GM06990 (cell line): ENCODE data around the gene LRCH3.

ENCODE experiments used
- DNase-seq: peaks from one replicate; pipeline ENCODE4 v3.0.0-alpha.2; 2011; ENCODE audit not compliant: insufficient read length; ENCODE audit errors: extremely low read depth
- H3K27me3 ChIP-seq: replicated peaks from 2 replicates; pipeline ENCODE4 v1.6.0; 2011; ENCODE audit warnings: low read length; ENCODE audit not compliant: control insufficient read depth, insufficient read depth
- H3K36me3 ChIP-seq: 2 replicates; pipeline ENCODE4 v1.5.1; 2011; ENCODE audit warnings: low read length; ENCODE audit not compliant: control insufficient read depth, insufficient read depth
- H3K4me3 ChIP-seq: replicated peaks from 2 replicates; pipeline ENCODE4 v1.5.1; 2011; ENCODE audit warnings: low read depth, mild to moderate bottlenecking, control low read depth, low read length
- TF ChIP-seq, protein P1 (sequence below): IDR thresholded peaks from 2 replicates; pipeline ENCODE4 v1.5.1; 2011; ENCODE audit warnings: low read length, control low read depth, mild to moderate bottlenecking, inconsistent platforms; ENCODE audit not compliant: insufficient read depth, poor library complexity, severe bottlenecking

Gene LRCH3

GRCh38 chr3:197784019-197784585 lies 7.0 kb upstream of the LRCH3 start:
- no peak for DNase-seq
- peaks cover 8% of the 10 kb centered on the region for H3K36me3 ChIP-seq
- TF ChIP-seq, protein P1, sequence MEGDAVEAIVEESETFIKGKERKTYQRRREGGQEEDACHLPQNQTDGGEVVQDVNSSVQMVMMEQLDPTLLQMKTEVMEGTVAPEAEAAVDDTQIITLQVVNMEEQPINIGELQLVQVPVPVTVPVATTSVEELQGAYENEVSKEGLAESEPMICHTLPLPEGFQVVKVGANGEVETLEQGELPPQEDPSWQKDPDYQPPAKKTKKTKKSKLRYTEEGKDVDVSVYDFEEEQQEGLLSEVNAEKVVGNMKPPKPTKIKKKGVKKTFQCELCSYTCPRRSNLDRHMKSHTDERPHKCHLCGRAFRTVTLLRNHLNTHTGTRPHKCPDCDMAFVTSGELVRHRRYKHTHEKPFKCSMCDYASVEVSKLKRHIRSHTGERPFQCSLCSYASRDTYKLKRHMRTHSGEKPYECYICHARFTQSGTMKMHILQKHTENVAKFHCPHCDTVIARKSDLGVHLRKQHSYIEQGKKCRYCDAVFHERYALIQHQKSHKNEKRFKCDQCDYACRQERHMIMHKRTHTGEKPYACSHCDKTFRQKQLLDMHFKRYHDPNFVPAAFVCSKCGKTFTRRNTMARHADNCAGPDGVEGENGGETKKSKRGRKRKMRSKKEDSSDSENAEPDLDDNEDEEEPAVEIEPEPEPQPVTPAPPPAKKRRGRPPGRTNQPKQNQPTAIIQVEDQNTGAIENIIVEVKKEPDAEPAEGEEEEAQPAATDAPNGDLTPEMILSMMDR = no peak
- no peak overlapping the region for H3K4me3 ChIP-seq
- no peaks in the 10 kb centered on the region for H3K27me3 ChIP-seq

- H3K36me3 ChIP-seq = no peaks in the 10 kb centered on the region; the same call in 1 of the 2 replicates
- no peak for DNase-seq
- no peaks in the 10 kb centered on the region for H3K27me3 ChIP-seq
- no peak overlapping the region for H3K4me3 ChIP-seq
- TF ChIP-seq, protein P1 = no peak
These were observed 3.6 kb upstream of the LRCH3 start for GRCh38 chr3:197787412-197787811.

DNA sequence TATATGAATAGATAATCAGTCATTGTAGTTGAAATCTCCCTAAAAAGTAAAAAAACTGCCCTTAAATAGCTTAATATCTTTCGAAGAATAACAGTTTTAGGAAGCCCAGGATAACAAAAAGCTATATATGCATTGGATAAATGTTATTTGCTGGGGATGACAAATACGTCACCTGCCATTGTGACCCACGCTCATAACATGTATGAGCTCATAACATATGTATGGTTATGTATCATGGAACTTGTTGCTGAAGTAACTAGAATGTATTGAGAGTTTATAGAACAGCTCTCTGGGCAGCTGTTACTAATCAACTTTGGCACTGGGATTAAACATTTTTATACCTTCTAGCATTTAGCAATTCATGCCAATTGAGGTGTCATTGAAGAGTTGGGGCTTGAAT lies 1.7 kb upstream of the LRCH3 start:
- H3K27me3 ChIP-seq = no peaks in the 10 kb centered on the region
- TF ChIP-seq, protein P1 = no peak
- no peak for DNase-seq
- H3K4me3 ChIP-seq = no peak overlapping the region
- no peaks in the 10 kb centered on the region; the same call in 1 of the 2 replicates for H3K36me3 ChIP-seq

- no peaks in the 10 kb centered on the region; the same call in 1 of the 2 replicates for H3K36me3 ChIP-seq
- TF ChIP-seq, protein P1 = no peak
- peak overlapping the region; percentile 79 for H3K4me3 ChIP-seq
- H3K27me3 ChIP-seq = no peaks in the 10 kb centered on the region
- DNase-seq = no peak
These were observed 1.0 kb upstream of the LRCH3 start for GRCh38 chr3:197790033-197790432.

DNA sequence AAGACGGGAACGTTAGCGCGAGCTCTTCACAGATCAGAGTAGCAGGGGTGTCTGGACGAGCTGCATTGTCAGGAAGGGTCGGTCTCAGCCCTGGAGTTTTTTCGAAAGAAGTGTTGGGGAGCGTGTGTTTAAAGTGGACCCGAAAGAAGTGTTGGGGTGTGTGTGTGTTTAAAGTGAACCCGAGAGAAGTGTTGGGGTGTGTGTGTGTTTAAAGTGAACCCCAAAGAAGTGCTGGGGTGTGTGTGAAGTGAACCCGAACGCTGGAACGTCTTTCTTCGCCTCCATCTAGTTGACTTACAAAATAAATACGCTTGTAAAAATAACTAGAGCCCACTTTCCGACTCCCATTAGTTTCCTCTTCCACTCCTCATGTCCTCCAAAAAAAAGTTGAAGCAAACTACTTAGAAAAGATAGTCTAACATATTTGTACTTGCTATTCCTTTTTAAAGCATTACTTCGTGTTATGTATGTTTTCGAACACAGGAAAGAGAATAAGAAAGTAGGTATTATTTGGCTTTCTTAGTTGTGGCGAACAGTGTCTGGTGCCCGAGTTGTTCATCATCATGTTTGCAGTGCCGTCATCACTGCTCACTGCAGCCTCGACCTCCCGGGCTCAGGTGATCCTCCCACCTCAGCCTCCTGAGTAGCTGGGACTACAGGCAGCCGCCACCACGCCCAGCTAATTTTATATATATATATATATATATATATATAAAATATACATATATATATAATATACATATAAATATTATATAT lies 1.0 kb downstream of the LRCH3 start:
- peak; percentile 51 for DNase-seq
- H3K27me3 ChIP-seq = no peaks in the 10 kb centered on the region
- peak overlapping the region; percentile 79 for H3K4me3 ChIP-seq
- TF ChIP-seq, protein P1 = no peak
- no peaks in the 10 kb centered on the region; the same call in 1 of the 2 replicates for H3K36me3 ChIP-seq

DNA sequence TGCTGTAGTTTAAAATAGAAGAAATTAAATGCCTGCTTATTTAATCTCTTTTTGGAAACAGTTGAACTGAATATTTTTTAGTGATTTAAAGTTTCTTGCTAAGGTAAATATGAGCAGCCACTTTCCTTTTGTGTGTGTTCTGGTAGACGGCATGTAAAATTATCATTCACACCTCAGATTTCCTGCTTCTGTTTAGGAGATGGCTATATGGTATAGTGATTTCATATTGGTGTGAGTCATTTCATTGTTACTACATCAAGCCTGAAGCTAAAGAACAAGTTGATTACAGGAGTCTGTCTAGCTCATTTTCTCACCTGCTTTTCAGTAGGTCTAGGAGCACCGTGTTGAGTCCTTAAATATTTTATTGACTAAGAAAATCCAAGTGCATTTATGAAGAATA lies 2.2 kb downstream of the LRCH3 start:
- Histone ChIP-seq H3K27me3 (no peaks in the 10 kb centered on the region), H3K4me3 (peak overlapping the region; percentile 41), H3K36me3 (no peaks in the 10 kb centered on the region)
- DNase-seq = peak; percentile 60
- TF ChIP-seq, protein P1 = no peak
